GM18951 (cell line): ENCODE measurements around the gene MAGI1.

Experiments used
- POLR2A ChIP-seq: IDR thresholded peaks from 4 replicates; pipeline ENCODE4 v1.6.1; 2011; ENCODE audit warnings: mild to moderate bottlenecking; ENCODE audit not compliant: insufficient read length, insufficient read depth; ENCODE audit errors: extremely low read depth
- in situ Hi-C: fragments of 300-500 bp; cut with MboI; formaldehyde crosslinking; loops from one replicate; pipeline ENCODE4 v1.12.0; 2022; ENCODE audit warnings: low sequenced_read_pairs, mixed read lengths, inconsistent platforms; ENCODE audit not compliant: unreplicated experiment

The MAGI1 gene

DNA sequence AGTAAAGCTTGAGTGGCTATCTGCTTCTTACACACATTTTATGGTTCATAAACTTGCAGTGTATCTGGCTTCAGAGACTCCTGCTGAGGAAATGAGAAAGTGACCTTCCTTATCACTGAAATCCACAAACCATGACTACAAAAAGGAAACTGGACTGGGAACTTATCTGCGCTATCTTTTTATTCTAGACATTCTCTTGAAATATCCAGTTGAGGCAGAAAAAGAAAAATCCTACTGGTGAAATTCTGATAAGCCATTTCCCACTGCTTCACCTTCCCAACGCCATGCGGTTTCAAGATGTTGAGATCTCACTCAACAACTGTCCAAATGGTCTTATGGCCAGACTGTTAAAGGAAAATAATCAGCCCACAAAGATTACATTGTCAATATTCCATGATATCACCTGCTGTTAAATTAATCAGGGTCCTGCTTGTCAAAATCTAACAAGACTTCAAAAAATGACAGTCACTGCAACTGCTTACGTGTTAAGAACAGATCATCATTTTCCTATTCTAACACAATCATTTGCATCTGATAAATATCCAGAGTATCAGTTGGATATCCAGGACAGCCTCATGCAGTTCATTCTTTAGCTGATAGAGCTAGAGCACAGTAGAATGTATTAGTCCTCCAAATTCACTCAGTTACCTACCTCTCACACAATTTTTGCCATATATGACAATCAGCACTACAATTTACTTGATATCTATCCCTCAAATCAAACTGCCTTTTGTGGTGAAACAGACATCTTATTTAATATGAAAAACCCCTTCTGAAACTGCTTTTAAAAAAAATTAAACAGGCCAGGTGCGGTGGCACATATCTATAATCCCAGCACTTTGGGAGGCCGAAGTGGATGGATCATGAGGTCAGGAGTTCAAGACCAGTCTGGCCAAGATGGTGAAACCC is 538.1 kb downstream of the MAGI1 start:
- in situ Hi-C loops: no loop called here

DNA sequence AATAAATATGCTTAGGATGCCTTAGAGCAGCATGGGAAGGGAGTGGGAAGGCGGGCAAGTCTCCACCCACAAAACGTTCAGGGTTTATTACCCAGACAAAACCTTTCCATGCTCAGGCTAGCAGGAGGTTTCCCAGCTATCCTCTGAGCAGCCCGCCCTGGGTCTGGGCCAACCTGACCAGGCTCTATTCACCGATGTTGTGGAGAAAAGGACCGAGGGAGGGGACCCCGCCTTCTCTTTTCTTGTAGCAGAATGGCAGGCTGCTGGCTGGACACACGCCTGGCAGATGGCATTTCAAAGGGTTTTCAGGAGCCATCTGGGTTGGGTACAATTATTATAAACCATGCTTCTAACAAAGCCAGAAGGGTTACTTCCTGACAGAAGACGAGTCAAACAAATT is 540.9 kb downstream of the MAGI1 start:
- TF ChIP-seq POLR2A: no peak
- in situ Hi-C loops: no loop called here

More for the DNA sequence above, 538.1 kb downstream of the MAGI1 start:
- TF ChIP-seq POLR2A: no peak

DNA sequence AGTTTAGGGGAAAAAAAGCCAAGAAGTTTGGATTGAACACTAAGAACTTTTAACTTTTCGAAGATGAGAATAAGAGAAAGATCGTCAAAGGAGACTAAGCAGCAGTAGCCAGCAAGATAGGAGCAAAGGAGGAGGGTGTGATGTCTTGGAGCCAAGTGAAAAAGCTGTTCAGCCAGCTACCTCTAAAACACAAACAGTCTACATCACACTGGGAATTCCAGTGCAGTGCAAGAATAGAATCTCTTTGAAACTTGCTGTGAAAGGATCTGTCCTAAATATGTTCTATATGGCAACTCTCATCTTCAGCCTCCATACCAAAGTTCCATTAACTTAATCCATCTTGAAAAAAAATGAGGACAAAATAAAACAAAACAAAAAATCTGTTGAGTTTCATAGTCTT is 541.5 kb downstream of the MAGI1 start:
- in situ Hi-C loops: no loop called here
- TF ChIP-seq POLR2A: no peak

DNA sequence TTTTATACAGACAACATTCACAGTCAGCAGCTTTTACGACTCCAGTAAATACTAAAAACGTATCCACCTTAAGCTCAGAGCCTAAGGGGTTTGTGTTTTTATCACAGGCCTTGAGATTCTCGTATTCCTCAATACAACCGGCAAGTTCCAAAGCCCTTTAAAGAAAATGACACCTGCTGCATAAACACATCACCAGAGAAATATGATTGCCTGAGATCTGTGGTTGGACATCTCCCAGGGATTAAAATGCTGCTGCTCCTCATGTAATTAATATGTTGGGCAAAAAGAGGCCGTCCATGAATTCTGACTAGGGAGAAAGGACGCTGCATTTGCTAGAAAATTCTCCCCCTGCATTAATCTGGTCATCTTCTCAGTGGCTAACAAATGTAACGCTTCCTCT is 544.8 kb downstream of the MAGI1 start:
- in situ Hi-C loops: no loop called here

DNA sequence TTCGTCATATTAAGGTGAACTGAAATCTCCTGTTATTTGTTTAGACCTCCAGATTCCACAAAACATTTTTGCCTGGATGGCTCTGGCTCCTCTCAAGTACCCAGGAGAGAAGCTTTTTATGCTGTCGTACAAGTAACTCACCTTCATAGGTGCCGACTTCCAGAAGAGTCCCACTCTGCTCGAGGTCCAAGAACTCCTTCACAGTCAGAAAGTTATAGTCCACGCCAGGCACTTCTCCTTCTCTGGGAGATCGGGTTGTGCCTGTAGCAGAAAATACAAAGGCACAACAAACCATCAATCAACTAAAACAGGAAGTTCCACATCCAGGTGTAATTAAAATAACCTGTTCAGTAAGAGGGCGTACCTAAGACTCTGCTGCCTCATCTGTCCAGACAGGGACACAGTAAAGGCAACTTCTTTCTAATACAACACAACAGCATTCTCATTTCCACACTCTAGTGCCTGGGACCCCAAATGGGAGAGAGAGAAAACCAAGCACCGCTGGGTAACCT is 545.3 kb downstream of the MAGI1 start:
- in situ Hi-C loops: no loop called here
- no peak for TF ChIP-seq POLR2A

More for the DNA sequence above, 544.8 kb downstream of the MAGI1 start:
- no peak for TF ChIP-seq POLR2A

DNA sequence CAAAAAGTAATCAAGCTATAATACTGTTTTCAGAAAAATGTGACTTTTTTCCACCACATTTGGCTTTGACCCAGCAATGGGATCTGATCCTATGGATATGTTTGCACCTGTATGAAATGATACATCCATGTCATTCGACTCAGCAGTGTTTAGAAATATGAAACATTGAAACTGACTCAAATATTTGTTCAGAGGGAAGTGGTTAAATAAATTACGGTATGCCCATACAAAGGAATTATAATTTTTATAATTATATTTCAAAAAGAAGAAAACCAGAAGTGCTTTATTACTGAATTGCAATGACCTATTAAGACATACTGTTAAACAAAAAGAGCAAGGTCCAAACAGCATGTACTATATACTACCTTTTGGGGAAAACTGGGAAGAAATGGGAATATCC is 546.5 kb downstream of the MAGI1 start:
- TF ChIP-seq POLR2A: no peak

DNA sequence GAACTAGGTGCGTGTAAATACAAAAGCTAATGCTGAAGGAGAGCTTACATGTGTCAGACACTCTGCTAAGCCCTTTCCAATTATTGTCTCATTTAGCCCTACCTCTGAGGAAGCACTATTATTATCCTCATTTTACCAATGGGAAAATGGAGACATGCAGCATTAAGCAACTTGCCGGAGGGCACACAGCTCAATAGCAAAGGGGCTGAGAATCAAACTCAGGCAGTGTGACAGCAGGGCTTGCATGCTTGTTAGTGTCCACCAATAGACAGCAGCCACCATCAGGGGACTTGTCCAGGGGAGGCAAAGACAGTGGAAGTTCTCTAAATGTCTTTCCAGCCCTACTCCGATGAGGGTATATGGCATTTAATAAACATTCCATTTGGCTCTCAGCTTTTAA is 548.6 kb downstream of the MAGI1 start:
- no peak for TF ChIP-seq POLR2A
- in situ Hi-C loops: no loop called here

More for the DNA sequence above, 546.5 kb downstream of the MAGI1 start:
- in situ Hi-C loops: no loop called here

DNA sequence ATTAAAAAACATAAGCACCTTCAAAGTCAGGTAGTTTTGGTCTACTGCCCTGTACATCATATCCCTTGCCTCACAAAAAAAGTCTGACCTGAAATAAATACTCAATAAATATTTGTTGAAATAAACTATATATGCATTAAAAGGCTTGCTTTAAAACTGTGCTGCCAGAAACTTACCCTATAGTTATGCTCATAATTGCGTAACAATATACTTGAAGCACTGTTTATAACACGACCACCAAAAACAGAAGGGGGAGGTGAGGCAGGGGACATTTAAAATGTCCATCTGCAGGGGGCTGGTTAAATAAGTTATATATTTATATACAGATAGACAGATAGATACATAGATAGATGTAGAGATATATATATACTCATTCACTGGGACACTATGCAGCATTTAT is 549.5 kb downstream of the MAGI1 start:
- no peak for TF ChIP-seq POLR2A
- in situ Hi-C loops: no loop called here

DNA sequence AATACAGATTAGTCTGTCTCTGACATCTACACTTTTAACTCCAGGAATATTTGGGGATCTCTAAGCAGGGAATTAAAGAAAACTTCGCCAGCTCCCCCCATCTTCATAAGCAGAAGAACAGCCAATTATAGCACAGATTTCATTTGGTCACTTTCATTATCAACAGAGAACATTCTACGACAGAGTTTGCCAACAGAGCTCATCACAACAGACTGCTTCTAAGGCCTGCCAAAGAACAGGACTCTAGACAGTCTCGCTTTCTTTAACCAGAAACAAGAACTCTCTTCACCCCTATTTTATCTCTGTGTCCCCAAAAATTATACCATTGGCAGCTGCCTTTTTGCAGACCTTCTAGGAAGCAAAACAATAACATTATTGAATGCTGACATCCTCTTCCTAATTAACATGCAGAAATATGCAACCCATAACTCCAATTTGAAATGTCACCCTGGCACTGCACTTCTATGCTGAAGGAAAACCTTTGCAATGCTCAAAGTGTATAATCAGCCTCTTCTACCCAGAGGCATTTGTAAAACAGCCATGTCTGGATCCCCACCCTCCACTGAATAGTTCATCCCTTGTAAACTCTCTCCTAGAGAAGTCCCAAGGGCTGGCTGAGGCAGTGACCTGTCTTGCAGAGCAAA is 552.8 kb downstream of the MAGI1 start:
- no peak for TF ChIP-seq POLR2A
- in situ Hi-C loops: no loop called here

DNA sequence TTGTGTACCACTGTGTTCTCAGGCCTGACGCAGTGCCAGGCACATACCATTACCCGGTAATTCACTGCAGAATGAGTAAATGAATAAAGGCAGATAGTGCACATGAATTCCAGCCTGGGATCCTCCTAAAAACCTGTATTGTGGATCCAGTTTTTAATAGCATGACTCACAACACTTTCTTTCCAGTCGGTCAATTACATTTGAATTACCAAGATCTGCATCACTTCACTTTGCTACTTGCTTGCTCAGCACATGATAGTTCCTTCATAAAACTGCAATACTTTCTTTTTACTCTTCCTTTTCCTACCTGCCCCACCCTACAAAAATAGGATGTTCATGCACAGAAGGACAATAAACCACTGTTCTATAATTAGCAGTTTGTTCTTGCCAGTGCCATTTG is 553.8 kb downstream of the MAGI1 start:
- in situ Hi-C loops: no loop called here
- TF ChIP-seq POLR2A: no peak

DNA sequence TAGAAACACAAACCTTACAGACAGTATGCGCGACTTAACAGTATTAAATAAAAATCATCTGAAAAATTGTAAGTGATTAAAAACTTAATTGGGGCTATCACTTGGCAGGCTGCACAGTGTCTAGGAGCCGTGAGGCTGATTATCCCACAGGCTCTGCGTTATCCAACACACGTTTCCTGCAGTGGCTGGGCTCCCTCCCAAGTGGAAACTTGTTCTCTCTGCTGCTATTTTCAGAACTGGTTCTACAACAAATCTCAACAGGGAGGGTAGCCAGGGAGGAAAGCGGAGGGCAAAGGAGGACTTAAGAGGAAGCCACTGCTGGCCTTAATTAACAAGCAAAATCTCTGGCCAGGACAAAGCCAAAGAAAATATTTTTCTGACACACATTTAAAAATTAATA is 555.2 kb downstream of the MAGI1 start:
- TF ChIP-seq POLR2A: no peak
- in situ Hi-C loops: no loop called here

DNA sequence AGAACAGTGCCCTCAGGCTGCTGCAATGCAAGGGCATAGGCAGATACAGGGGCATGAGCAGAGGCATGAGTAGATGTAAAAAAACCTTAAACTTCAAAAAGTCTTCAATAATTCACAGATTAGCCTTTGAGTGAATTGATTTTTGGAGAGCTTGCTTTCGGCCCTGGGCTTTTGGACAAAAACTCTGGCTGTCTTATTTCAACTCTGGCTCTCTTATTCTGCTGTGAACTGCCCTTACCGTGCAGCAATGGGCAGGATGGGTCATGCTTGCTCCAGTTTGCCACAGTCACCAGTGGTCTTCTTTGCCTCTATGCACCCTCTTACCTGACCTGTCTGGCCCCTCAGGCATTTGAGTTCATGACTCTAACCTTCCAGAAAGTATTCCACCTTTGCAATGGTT is 555.7 kb downstream of the MAGI1 start:
- in situ Hi-C loops: no loop called here
- no peak for TF ChIP-seq POLR2A

DNA sequence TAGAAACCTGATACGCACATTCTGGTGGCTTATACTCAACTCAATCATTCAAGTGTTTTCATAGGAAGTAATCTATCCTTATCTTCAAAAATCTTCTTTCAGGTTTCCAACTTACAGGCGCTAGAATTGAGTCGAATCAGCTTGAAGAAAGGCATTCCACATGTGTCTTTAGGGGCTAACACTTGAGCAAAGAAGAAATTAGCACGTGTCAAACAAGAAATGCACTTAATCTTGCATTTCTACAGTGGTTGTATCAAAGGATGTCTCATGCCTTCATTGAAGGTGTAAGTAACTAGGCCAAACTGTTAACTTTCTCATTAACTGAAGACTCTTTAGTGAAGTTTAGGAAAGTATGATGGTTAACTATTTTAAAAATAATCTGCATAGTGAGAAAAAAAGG is 557.6 kb downstream of the MAGI1 start:
- in situ Hi-C loops: no loop called here
- TF ChIP-seq POLR2A: no peak

DNA sequence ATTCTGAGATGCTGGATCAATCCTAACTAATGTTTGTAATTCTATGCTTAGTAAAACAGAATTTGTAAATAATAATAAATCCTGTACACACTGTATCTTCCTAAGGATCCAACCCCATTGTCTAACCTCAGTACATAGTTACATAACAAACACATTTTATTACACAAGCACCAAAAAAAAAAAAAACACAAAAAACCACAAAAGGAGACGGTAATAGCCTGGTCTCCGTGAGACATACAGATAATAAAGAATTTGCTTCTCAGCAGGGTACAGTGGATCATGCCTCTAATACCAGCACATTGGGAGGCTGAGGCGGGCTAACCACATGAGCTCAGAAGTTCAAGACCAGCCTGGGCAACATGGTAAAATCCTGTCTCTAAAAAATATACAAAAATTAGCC is 558.7 kb downstream of the MAGI1 start:
- in situ Hi-C loops: no loop called here
- TF ChIP-seq POLR2A: no peak
